ENCODE measurements around the gene CCDC78. TPM values are rescaled to one million over a fixed set of nuclear protein-coding genes. Genes with fewer than 3 reads are reported as not detected.

CCDC78 gene
- polyA plus RNA-seq, 1 donor from 2014 or later = 10.7 TPM

DNA sequence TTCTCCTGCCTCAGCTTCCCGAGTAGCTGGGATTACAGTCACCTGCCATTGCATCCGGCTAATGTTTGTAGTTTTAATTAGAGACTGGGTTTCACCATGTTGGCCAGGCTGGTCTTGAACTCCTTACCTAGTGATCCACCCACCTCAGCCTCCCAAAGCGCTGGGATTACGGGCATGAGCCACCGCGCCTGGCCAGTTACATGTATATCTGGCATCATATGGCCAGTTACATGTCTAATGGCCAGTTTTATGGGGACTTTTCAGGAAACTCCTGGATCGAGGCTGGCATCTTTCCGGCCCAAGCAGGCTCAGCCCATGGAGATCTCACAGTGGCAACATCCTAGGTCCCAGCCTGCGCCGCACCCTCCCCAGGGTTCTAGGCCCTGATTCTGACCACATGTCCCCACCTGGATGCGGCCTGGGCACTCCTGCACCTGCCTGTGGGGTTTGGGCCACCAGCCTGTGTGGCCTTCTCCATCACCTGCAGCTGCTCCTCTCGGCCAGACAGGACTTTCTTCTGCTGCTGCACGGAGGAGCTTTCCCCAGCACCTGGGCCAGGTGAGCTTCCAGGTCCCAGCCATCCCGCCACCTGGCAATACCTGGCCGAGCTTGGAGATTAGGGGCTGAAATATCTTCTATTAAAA lies 15.9 kb upstream of the CCDC78 start:
- TF ChIP-seq MXI1 (conservative IDR thresholded peaks at IDR 0.05; ENCODE audit: poor library complexity, severe bottlenecking) (no peak), TAF1 (IDR thresholded peaks at IDR 0.05; ENCODE audit: low read depth) (no peak), EP300 (conservative IDR thresholded peaks at IDR 0.05; ENCODE audit: poor library complexity, severe bottlenecking) (no peak), RAD21 (conservative IDR thresholded peaks at IDR 0.05) (no peak), SMC3 (conservative IDR thresholded peaks at IDR 0.05; ENCODE audit: poor library complexity) (no peak), EZH2 (IDR thresholded peaks at IDR 0.05; ENCODE audit: borderline replicate concordance, insufficient read depth, low read length, poor library complexity, severe bottlenecking) (no peak), POLR2AphosphoS5 (IDR thresholded peaks at IDR 0.05) (no peak)
- TF ChIP-seq, protein P1, sequence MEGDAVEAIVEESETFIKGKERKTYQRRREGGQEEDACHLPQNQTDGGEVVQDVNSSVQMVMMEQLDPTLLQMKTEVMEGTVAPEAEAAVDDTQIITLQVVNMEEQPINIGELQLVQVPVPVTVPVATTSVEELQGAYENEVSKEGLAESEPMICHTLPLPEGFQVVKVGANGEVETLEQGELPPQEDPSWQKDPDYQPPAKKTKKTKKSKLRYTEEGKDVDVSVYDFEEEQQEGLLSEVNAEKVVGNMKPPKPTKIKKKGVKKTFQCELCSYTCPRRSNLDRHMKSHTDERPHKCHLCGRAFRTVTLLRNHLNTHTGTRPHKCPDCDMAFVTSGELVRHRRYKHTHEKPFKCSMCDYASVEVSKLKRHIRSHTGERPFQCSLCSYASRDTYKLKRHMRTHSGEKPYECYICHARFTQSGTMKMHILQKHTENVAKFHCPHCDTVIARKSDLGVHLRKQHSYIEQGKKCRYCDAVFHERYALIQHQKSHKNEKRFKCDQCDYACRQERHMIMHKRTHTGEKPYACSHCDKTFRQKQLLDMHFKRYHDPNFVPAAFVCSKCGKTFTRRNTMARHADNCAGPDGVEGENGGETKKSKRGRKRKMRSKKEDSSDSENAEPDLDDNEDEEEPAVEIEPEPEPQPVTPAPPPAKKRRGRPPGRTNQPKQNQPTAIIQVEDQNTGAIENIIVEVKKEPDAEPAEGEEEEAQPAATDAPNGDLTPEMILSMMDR (IDR thresholded peaks at IDR 0.05; ENCODE audit: poor library complexity, severe bottlenecking) = no peak
- TF ChIP-seq, protein P2, sequence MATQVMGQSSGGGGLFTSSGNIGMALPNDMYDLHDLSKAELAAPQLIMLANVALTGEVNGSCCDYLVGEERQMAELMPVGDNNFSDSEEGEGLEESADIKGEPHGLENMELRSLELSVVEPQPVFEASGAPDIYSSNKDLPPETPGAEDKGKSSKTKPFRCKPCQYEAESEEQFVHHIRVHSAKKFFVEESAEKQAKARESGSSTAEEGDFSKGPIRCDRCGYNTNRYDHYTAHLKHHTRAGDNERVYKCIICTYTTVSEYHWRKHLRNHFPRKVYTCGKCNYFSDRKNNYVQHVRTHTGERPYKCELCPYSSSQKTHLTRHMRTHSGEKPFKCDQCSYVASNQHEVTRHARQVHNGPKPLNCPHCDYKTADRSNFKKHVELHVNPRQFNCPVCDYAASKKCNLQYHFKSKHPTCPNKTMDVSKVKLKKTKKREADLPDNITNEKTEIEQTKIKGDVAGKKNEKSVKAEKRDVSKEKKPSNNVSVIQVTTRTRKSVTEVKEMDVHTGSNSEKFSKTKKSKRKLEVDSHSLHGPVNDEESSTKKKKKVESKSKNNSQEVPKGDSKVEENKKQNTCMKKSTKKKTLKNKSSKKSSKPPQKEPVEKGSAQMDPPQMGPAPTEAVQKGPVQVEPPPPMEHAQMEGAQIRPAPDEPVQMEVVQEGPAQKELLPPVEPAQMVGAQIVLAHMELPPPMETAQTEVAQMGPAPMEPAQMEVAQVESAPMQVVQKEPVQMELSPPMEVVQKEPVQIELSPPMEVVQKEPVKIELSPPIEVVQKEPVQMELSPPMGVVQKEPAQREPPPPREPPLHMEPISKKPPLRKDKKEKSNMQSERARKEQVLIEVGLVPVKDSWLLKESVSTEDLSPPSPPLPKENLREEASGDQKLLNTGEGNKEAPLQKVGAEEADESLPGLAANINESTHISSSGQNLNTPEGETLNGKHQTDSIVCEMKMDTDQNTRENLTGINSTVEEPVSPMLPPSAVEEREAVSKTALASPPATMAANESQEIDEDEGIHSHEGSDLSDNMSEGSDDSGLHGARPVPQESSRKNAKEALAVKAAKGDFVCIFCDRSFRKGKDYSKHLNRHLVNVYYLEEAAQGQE (IDR thresholded peaks at IDR 0.05; ENCODE audit: borderline replicate concordance) = no peak
- Histone ChIP-seq H2AFZ (ENCODE audit: low read depth, low read length) (no peak overlapping the region), H3K79me2 (replicated peaks; ENCODE audit: insufficient read depth, low read length) (peaks cover 5% of the 10 kb centered on the region), H3K36me3 (ENCODE audit: insufficient read depth, low read length) (no peaks in the 10 kb centered on the region), H3K27ac (ENCODE audit: low read length) (no peak overlapping the region), H3F3A (ENCODE audit: insufficient read depth, low read length, poor library complexity, severe bottlenecking) (no peaks in the 10 kb centered on the region), H3K9ac (ENCODE audit: low read length) (no peak overlapping the region), H3K4me3 (ENCODE audit: low read length) (no peak overlapping the region), H3K4me2 (ENCODE audit: low read length) (no peak overlapping the region), H3K9me3 (ENCODE audit: low read length) (no peaks in the 10 kb centered on the region), H3K9me2 (ENCODE audit: insufficient read depth, low read length) (no peaks in the 10 kb centered on the region), H4K20me1 (ENCODE audit: insufficient read depth) (no peaks in the 10 kb centered on the region), H3K27me3 (ENCODE audit: insufficient read depth, low read depth, low read length) (no peaks in the 10 kb centered on the region)

- H3F3A ChIP-seq (ENCODE audit: insufficient read depth, low read length, poor library complexity, severe bottlenecking) = no peaks in the 10 kb centered on the region
- no peaks in the 10 kb centered on the region for H3K36me3 ChIP-seq (ENCODE audit: insufficient read depth, low read length)
- peak within 1 kb of the TSS; percentile 63 for H3K27ac ChIP-seq (ENCODE audit: low read length)
- TF ChIP-seq TAF1 (IDR thresholded peaks at IDR 0.05; ENCODE audit: low read depth) (peak; percentile 96), MXI1 (conservative IDR thresholded peaks at IDR 0.05; ENCODE audit: poor library complexity, severe bottlenecking) (peak; percentile 90), RAD21 (conservative IDR thresholded peaks at IDR 0.05) (peak; percentile 73), POLR2AphosphoS5 (IDR thresholded peaks at IDR 0.05) (peak; percentile 98), SMC3 (conservative IDR thresholded peaks at IDR 0.05; ENCODE audit: poor library complexity) (peak; percentile 92), EP300 (conservative IDR thresholded peaks at IDR 0.05; ENCODE audit: poor library complexity, severe bottlenecking) (peak; percentile 73), EZH2 (IDR thresholded peaks at IDR 0.05; ENCODE audit: borderline replicate concordance, insufficient read depth, low read length, poor library complexity, severe bottlenecking) (no peak)
- TF ChIP-seq, protein P2 (IDR thresholded peaks at IDR 0.05; ENCODE audit: borderline replicate concordance) = peak; percentile 85
- TF ChIP-seq, protein P1 (IDR thresholded peaks at IDR 0.05; ENCODE audit: poor library complexity, severe bottlenecking) = peak; percentile 100
- peaks cover 5% of the 10 kb centered on the region for H3K79me2 ChIP-seq (replicated peaks; ENCODE audit: insufficient read depth, low read length)
- no peaks in the 10 kb centered on the region for H3K27me3 ChIP-seq (ENCODE audit: insufficient read depth, low read depth, low read length)
- H3K4me2 ChIP-seq (ENCODE audit: low read length) = peak within 1 kb of the TSS; percentile 86
- no peaks in the 10 kb centered on the region for H3K9me3 ChIP-seq (ENCODE audit: low read length)
- peak within 1 kb of the TSS; percentile 79 for H2AFZ ChIP-seq (ENCODE audit: low read depth, low read length)
- no peaks in the 10 kb centered on the region for H3K9me2 ChIP-seq (ENCODE audit: insufficient read depth, low read length)
- H4K20me1 ChIP-seq (ENCODE audit: insufficient read depth) = no peaks in the 10 kb centered on the region
- H3K4me3 ChIP-seq (ENCODE audit: low read length) = peak within 1 kb of the TSS; percentile 96
- H3K9ac ChIP-seq (ENCODE audit: low read length) = peak within 1 kb of the TSS; percentile 90
Measured at GRCh38 chr16:740764-741505, 14.7 kb upstream of the CCDC78 start, which contains the start of gene CIAO3. CIAO3 (minus strand) TSS chr16:740997; CDS start chr16:740985, 12 bp downstream.

Measured in neural cell (in vitro differentiated cells).